ENCODE results near the gene ANKH.

DNA sequence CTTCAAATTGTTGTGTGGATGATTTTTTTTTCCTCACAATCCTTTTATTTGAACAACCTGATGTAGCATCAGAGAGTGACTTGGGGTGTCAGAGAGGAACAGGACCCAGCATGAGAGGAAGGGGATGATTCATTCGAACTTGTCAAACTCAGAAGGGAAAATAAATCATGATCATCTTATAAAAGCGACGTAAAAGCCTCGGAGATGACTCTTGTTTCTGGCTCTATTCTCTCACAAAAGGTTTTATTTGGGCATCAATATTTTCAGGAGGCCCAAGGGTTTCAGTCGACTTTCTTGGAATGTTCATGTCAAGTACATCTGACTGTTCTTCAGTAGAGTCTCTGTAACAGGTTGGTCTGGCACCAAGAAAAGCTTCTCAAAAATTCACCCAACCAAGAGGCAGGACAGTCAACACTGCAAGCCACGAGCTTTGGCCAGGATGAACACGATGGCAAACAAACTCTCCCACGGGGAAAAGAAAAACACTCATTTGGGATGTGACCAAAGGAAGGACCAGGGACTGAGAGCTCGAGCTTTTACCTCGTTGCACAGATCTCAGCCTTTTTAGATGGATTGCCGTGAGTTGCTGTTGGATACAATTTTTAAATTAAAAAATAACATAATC is 55.1 kb downstream of the ANKH start:
- TF ChIP-seq ZNF747 (CRISPR knock-in tag; IDR thresholded peaks at IDR 0.05; ENCODE audit: borderline replicate concordance) (no peak), CEBPG (CRISPR knock-in tag; IDR thresholded peaks at IDR 0.05) (no peak), EZH2 (conservative IDR thresholded peaks at IDR 0.05; ENCODE audit: low read depth, low read length) (no peak), CREB1 (IDR thresholded peaks at IDR 0.05) (no peak), CREB1 (CRISPR knock-in tag; IDR thresholded peaks at IDR 0.05) (no peak)
